MM.1S (cell line): ENCODE data around the gene FAM193A.
"Not testable (repeated sequence)": the region's sequence is repeated elsewhere in the genome, so short reads cannot be mapped to it uniquely, and the experiment has no call there.

ENCODE experiments used
- DNase-seq: peaks from one replicate; pipeline ENCODE4 v3.0.0-alpha.2; 2015
- H2AFZ ChIP-seq: fragments of 300-600 bp; sonication (generic); 2 replicates; pipeline ENCODE4 v1.6.0; 2016; ENCODE audit warnings: antibody characterized with exemption, low read length
- H3F3A ChIP-seq: fragments of 300-600 bp; sonication (generic); 2 replicates; pipeline ENCODE4 v1.6.1; 2016; ENCODE audit warnings: mild to moderate bottlenecking, antibody characterized with exemption, low read length, moderate library complexity, mixed read lengths; ENCODE audit not compliant: insufficient read depth
- H3K27ac ChIP-seq: fragments of 300-600 bp; sonication (generic); 2 replicates; pipeline ENCODE4 v1.5.1; 2016; ENCODE audit warnings: mild to moderate bottlenecking, low read length
- H3K27me3 ChIP-seq: fragments of 300-600 bp; sonication (generic); replicated peaks from 2 replicates; pipeline ENCODE4 v1.6.0; 2016; ENCODE audit warnings: low read length; ENCODE audit not compliant: insufficient read depth
- H3K36me3 ChIP-seq: fragments of 300-600 bp; sonication (generic); replicated peaks from 2 replicates; pipeline ENCODE4 v1.6.1; 2016; ENCODE audit warnings: mild to moderate bottlenecking, low read length, mixed read lengths; ENCODE audit not compliant: insufficient read depth
- H3K4me1 ChIP-seq: fragments of 300-600 bp; sonication (generic); 2 replicates; pipeline ENCODE4 v1.6.1; 2016; ENCODE audit warnings: low read length, mixed read lengths
- H3K4me2 ChIP-seq: fragments of 300-600 bp; sonication (generic); 2 replicates; pipeline ENCODE4 v1.6.0; 2016; ENCODE audit warnings: low read depth, low read length
- H3K4me3 ChIP-seq: fragments of 300-600 bp; sonication (generic); 2 replicates; pipeline ENCODE4 v1.5.1; 2016; ENCODE audit warnings: low read length, mixed read lengths
- H3K79me2 ChIP-seq: fragments of 300-600 bp; sonication (generic); 2 replicates; pipeline ENCODE4 v1.6.1; 2016; ENCODE audit warnings: mixed run types, low read length, mixed read lengths
- H3K9ac ChIP-seq: fragments of 300-600 bp; sonication (generic); 2 replicates; pipeline ENCODE4 v1.6.1; 2016; ENCODE audit warnings: low read length, mixed read lengths
- H3K9me2 ChIP-seq: fragments of 300-600 bp; sonication (generic); replicated peaks from 2 replicates; pipeline ENCODE4 v1.6.1; 2016; ENCODE audit warnings: mild to moderate bottlenecking, low read length, mixed read lengths; ENCODE audit not compliant: insufficient read depth
- H3K9me3 ChIP-seq: fragments of 300-600 bp; sonication (generic); replicated peaks from 2 replicates; pipeline ENCODE4 v1.6.1; 2016; ENCODE audit warnings: mild to moderate bottlenecking, low read length, mixed read lengths; ENCODE audit not compliant: insufficient read depth
- H4K20me1 ChIP-seq: fragments of 300-600 bp; sonication (generic); 2 replicates; pipeline ENCODE4 v1.6.1; 2016; ENCODE audit warnings: mild to moderate bottlenecking, low read length, moderate library complexity, mixed read lengths; ENCODE audit not compliant: insufficient read depth
- CTCF ChIP-seq: fragments of 300-600 bp; sonication (generic); IDR thresholded peaks from 2 replicates; pipeline ENCODE4 v1.5.1; 2016; ENCODE audit warnings: antibody characterized with exemption, low read length, mixed read lengths
- EZH2 ChIP-seq: fragments of 300-600 bp; sonication (generic); optimal IDR thresholded peaks from 2 replicates; pipeline ENCODE3; 2017; ENCODE audit warnings: low read depth, mild to moderate bottlenecking, antibody characterized with exemption, low read length, mixed read lengths
- EZH2phosphoT487 ChIP-seq: fragments of 300-600 bp; sonication (generic); IDR thresholded peaks from 2 replicates; pipeline ENCODE4 v1.6.1; 2018; ENCODE audit warnings: antibody characterized with exemption, low read length

Gene FAM193A

GRCh38 chr4:2673157-2673556 is 136.7 kb downstream of the FAM193A start:
- Histone ChIP-seq H3K4me2 (no peak overlapping the region), H3K4me1 (no peaks in the 10 kb centered on the region), H3K9me3 (no peaks in the 10 kb centered on the region), H3K36me3 (0 out of 2 replicates have a peak, but pooled peaks cover 4% of the 10 kb centered on the region), H4K20me1 (no peaks in the 10 kb centered on the region), H2AFZ (no peak overlapping the region), H3K4me3 (no peak overlapping the region), H3K27me3 (no peaks in the 10 kb centered on the region), H3K9me2 (no peaks in the 10 kb centered on the region), H3F3A (no peaks in the 10 kb centered on the region), H3K79me2 (peaks cover 13% of the 10 kb centered on the region), H3K9ac (no peak overlapping the region), H3K27ac (no peak overlapping the region)
- no peak for TF ChIP-seq EZH2phosphoT487
- peak; percentile 27 for TF ChIP-seq CTCF
- TF ChIP-seq EZH2 = no peak
- DNase-seq = no peak

- H3K79me2 ChIP-seq, H3F3A ChIP-seq, H3K36me3 ChIP-seq, H3K9me3 ChIP-seq, H3K4me1 ChIP-seq, H2AFZ ChIP-seq, H3K27me3 ChIP-seq, H3K27ac ChIP-seq, H3K9ac ChIP-seq, H4K20me1 ChIP-seq, H3K4me2 ChIP-seq, H3K4me3 ChIP-seq, H3K9me2 ChIP-seq, DNase-seq: not testable (repeated sequence)
These were observed 143.3 kb downstream of the FAM193A start for GRCh38 chr4:2679762-2680161.

GRCh38 chr4:2684486-2684885 is 148.0 kb downstream of the FAM193A start:
- Histone ChIP-seq H3F3A (no peaks in the 10 kb centered on the region), H3K4me1 (no peaks in the 10 kb centered on the region), H3K4me3 (no peak overlapping the region), H4K20me1 (no peaks in the 10 kb centered on the region; the same call in 1 of the 2 replicates), H3K9ac (no peak overlapping the region), H3K79me2 (no peaks in the 10 kb centered on the region; the same call in 1 of the 2 replicates), H3K9me2 (no peaks in the 10 kb centered on the region), H3K9me3 (no peaks in the 10 kb centered on the region), H3K36me3 (no peaks in the 10 kb centered on the region; the same call in 1 of the 2 replicates), H3K27ac (no peak overlapping the region), H3K4me2 (no peak overlapping the region), H3K27me3 (no peaks in the 10 kb centered on the region), H2AFZ (no peak overlapping the region)
- no peak for DNase-seq
- TF ChIP-seq EZH2phosphoT487 (no peak), CTCF (no peak), EZH2 (no peak)

- H3K79me2 ChIP-seq = no peaks in the 10 kb centered on the region; the same call in 1 of the 2 replicates
- H3K4me2 ChIP-seq = no peak overlapping the region
- TF ChIP-seq CTCF = no peak
- TF ChIP-seq EZH2 = no peak
- TF ChIP-seq EZH2phosphoT487 = no peak
- no peak overlapping the region for H3K27ac ChIP-seq
- H3K9me2 ChIP-seq = no peaks in the 10 kb centered on the region
- no peak overlapping the region for H2AFZ ChIP-seq
- H3K4me1 ChIP-seq = no peaks in the 10 kb centered on the region
- H3K9me3 ChIP-seq = no peaks in the 10 kb centered on the region
- no peaks in the 10 kb centered on the region for H3F3A ChIP-seq
- H3K36me3 ChIP-seq = no peaks in the 10 kb centered on the region; the same call in 1 of the 2 replicates
- H3K4me3 ChIP-seq = no peak overlapping the region
- no peak for DNase-seq
- H3K9ac ChIP-seq = no peak overlapping the region
- no peaks in the 10 kb centered on the region for H3K27me3 ChIP-seq
- no peaks in the 10 kb centered on the region; the same call in 1 of the 2 replicates for H4K20me1 ChIP-seq
These were observed 149.1 kb downstream of the FAM193A start for GRCh38 chr4:2685541-2685940.
